ENCODE results near the gene YTHDF1.
"Not testable (repeated sequence)": the region's sequence is repeated elsewhere in the genome, so short reads cannot be mapped to it uniquely, and the experiment has no call there.

The YTHDF1 gene

GRCh38 chr20:63167918-63168520 lies 47.9 kb downstream of the YTHDF1 start:
- no peak for DNase-seq

- no peak for DNase-seq
Observed at GRCh38 chr20:63167026-63167917, 48.7 kb downstream of the YTHDF1 start.

GRCh38 chr20:63166193-63167020 lies 49.5 kb downstream of the YTHDF1 start:
- no peak for DNase-seq

GRCh38 chr20:63165356-63166192 lies 50.4 kb downstream of the YTHDF1 start:
- no peak for DNase-seq

GRCh38 chr20:63164484-63165355 lies 51.2 kb downstream of the YTHDF1 start:
- no peak for DNase-seq

GRCh38 chr20:63163596-63164483 lies 52.1 kb downstream of the YTHDF1 start:
- DNase-seq, result no peak

- no peak for DNase-seq
Observed at GRCh38 chr20:63163171-63163570, 52.8 kb downstream of the YTHDF1 start.

GRCh38 chr20:63162206-63162795 lies 53.6 kb downstream of the YTHDF1 start:
- no peak for DNase-seq

- DNase-seq, result no peak
Observed at GRCh38 chr20:63161176-63161651, 54.7 kb downstream of the YTHDF1 start.

- DNase-seq, result no peak
Observed at GRCh38 chr20:63160641-63161175, 55.2 kb downstream of the YTHDF1 start.

GRCh38 chr20:63159826-63160640 lies 55.9 kb downstream of the YTHDF1 start:
- no peak for DNase-seq

GRCh38 chr20:63159251-63159650 lies 56.7 kb downstream of the YTHDF1 start:
- not testable (repeated sequence) for DNase-seq

- DNase-seq, result no peak
Observed at GRCh38 chr20:63158845-63159244, 57.1 kb downstream of the YTHDF1 start.

- DNase-seq, result no peak
Observed at GRCh38 chr20:63158352-63158751, 57.6 kb downstream of the YTHDF1 start.

- not testable (repeated sequence) for DNase-seq
Observed at GRCh38 chr20:63157431-63157830, 58.5 kb downstream of the YTHDF1 start.

GRCh38 chr20:63156221-63156671 lies 59.7 kb downstream of the YTHDF1 start:
- no peak for DNase-seq

GRCh38 chr20:63155266-63156165 lies 60.4 kb downstream of the YTHDF1 start:
- DNase-seq, result no peak
